ENCODE results near the gene COL27A1.

- TF ChIP-seq SETDB1 (IDR thresholded peaks at IDR 0.05; ENCODE audit: insufficient read length, low read length) (no peak), CTCF (tag by site-specific recombination; IDR thresholded peaks at IDR 0.05) (no peak)
- TF ChIP-seq, protein P1, sequence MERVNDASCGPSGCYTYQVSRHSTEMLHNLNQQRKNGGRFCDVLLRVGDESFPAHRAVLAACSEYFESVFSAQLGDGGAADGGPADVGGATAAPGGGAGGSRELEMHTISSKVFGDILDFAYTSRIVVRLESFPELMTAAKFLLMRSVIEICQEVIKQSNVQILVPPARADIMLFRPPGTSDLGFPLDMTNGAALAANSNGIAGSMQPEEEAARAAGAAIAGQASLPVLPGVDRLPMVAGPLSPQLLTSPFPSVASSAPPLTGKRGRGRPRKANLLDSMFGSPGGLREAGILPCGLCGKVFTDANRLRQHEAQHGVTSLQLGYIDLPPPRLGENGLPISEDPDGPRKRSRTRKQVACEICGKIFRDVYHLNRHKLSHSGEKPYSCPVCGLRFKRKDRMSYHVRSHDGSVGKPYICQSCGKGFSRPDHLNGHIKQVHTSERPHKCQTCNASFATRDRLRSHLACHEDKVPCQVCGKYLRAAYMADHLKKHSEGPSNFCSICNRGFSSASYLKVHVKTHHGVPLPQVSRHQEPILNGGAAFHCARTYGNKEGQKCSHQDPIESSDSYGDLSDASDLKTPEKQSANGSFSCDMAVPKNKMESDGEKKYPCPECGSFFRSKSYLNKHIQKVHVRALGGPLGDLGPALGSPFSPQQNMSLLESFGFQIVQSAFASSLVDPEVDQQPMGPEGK (tag by site-specific recombination; IDR thresholded peaks at IDR 0.05), result no peak
Measured at GRCh38 chr9:114258218-114258617, 102.9 kb downstream of the COL27A1 start.

Measured in HEK293 (cell line).